HEK293 (cell line): ENCODE data around the gene DISC1.

ENCODE experiments used
- CTCF ChIA-PET: fragments of 350-600 bp; formaldehyde crosslinking; extraction: SDS; loops from one replicate; lab custom pipeline; 2021; ENCODE audit warnings: antibody characterized with exemption; lab: Yijun Ruan, JAX
- POLR2A ChIA-PET: fragments of 300-600 bp; formaldehyde crosslinking; extraction: SDS; loops from one replicate; lab custom pipeline; 2020; ENCODE audit warnings: antibody characterized with exemption, inconsistent platforms; lab: Yijun Ruan, JAX
- H3K27ac ChIP-seq: fragments of 200-500 bp; sonication (Bioruptor generic); 2 replicates; pipeline ENCODE4 v1.5.1; 2014; ENCODE audit warnings: low read depth, low read length, control low read depth, inconsistent platforms; ENCODE audit errors: extremely low read depth
- H3K36me3 ChIP-seq, 2 experiments: fragments of 200-500 bp in 1 of 2; sonication (Bioruptor generic) in 1 of 2; 1 replicate in 1 of 2; 2 replicates in 1 of 2; pipeline ENCODE4 v1.5.1; 2014 to 2017; ENCODE audit warnings: inconsistent platforms in 2 of 2, low read length in 2 of 2; ENCODE audit not compliant: control insufficient read depth in 2 of 2, insufficient read depth in 1 of 2
- H3K4me1 ChIP-seq: fragments of 200-500 bp; sonication (Bioruptor generic); 2 replicates; pipeline ENCODE4 v1.5.1; 2014; ENCODE audit warnings: mild to moderate bottlenecking, low read length, inconsistent platforms; ENCODE audit not compliant: control insufficient read depth, insufficient read depth
- H3K4me3 ChIP-seq: 2 replicates; pipeline ENCODE4 v1.5.1; 2011; ENCODE audit warnings: low read depth, mild to moderate bottlenecking, control low read depth, low read length, moderate library complexity
- H3K9me3 ChIP-seq: fragments of 200-500 bp; sonication (Bioruptor generic); 2 replicates; pipeline ENCODE4 v1.5.1; 2014; ENCODE audit warnings: low read depth, low read length, inconsistent platforms; ENCODE audit not compliant: control insufficient read depth, insufficient read depth
- GLI2 ChIP-seq: fragments of 450-650 bp; formaldehyde crosslinking; IDR thresholded peaks from 2 replicates; pipeline ENCODE4; 2017; ENCODE audit warnings: missing biosample characterization, missing genetic modification characterization, low read depth, borderline replicate concordance
- GLI4 ChIP-seq: fragments of 450-650 bp; formaldehyde crosslinking; IDR thresholded peaks from 2 replicates; pipeline ENCODE4 v1.5.1; 2016; ENCODE audit warnings: missing biosample characterization, missing genetic modification characterization
- KLF17 ChIP-seq: fragments of 450-650 bp; formaldehyde crosslinking; IDR thresholded peaks from 2 replicates; pipeline ENCODE4 v1.5.1; 2016; ENCODE audit warnings: missing biosample characterization, missing genetic modification characterization
- OSR2 ChIP-seq: fragments of 450-650 bp; formaldehyde crosslinking; IDR thresholded peaks from 2 replicates; pipeline ENCODE4 v1.5.1; 2016; ENCODE audit warnings: missing biosample characterization, missing genetic modification characterization
- ZNF16 ChIP-seq: fragments of 450-650 bp; formaldehyde crosslinking; IDR thresholded peaks from 2 replicates; pipeline ENCODE4 v1.5.1; 2016; ENCODE audit warnings: low read depth, missing biosample characterization, missing genetic modification characterization
- ZNF404 ChIP-seq: fragments of 450-650 bp; formaldehyde crosslinking; IDR thresholded peaks from 2 replicates; pipeline ENCODE4 v1.5.1; 2017; ENCODE audit warnings: missing biosample characterization, missing genetic modification characterization
- ZNF518A ChIP-seq: fragments of 450-650 bp; formaldehyde crosslinking; conservative IDR thresholded peaks from 2 replicates; pipeline ENCODE4 v1.5.1; 2016; ENCODE audit warnings: low read depth, missing biosample characterization, missing genetic modification characterization
- ZNF560 ChIP-seq: fragments of 450-650 bp; formaldehyde crosslinking; IDR thresholded peaks from 2 replicates; pipeline ENCODE4 v1.5.1; 2017; ENCODE audit warnings: missing biosample characterization, missing genetic modification characterization, borderline replicate concordance
- ZNF596 ChIP-seq: fragments of 450-650 bp; IDR thresholded peaks from 2 replicates; pipeline ENCODE4 v1.5.0; 2018; ENCODE audit warnings: missing biosample characterization, mild to moderate bottlenecking, missing genetic modification characterization, moderate library complexity
- ZNF626 ChIP-seq: fragments of 450-650 bp; sonication (Bioruptor Pico); formaldehyde crosslinking; IDR thresholded peaks from 2 replicates; pipeline ENCODE4 v1.5.1; 2018; ENCODE audit warnings: missing biosample characterization, missing genetic modification characterization, inconsistent platforms
- ZNF645 ChIP-seq: fragments of 450-650 bp; formaldehyde crosslinking; IDR thresholded peaks from 2 replicates; pipeline ENCODE4; 2016; ENCODE audit warnings: missing biosample characterization, missing genetic modification characterization
- ZNF658 ChIP-seq: fragments of 450-650 bp; formaldehyde crosslinking; IDR thresholded peaks from 2 replicates; pipeline ENCODE4; 2016; ENCODE audit warnings: missing biosample characterization, missing genetic modification characterization
- ZNF792 ChIP-seq: fragments of 450-650 bp; formaldehyde crosslinking; IDR thresholded peaks from 2 replicates; pipeline ENCODE4 v1.5.1; 2016; ENCODE audit warnings: missing biosample characterization, missing genetic modification characterization
- ZSCAN16 ChIP-seq: fragments of 450-650 bp; formaldehyde crosslinking; IDR thresholded peaks from 2 replicates; pipeline ENCODE4 v1.5.1; 2016; ENCODE audit warnings: missing biosample characterization, missing genetic modification characterization
- ZSCAN4 ChIP-seq: fragments of 450-650 bp; formaldehyde crosslinking; IDR thresholded peaks from 2 replicates; pipeline ENCODE4 v1.5.1; 2017; ENCODE audit warnings: missing biosample characterization, missing genetic modification characterization
- TF ChIP-seq, protein P1 (sequence below): fragments of 450-650 bp; formaldehyde crosslinking; IDR thresholded peaks from 2 replicates; pipeline ENCODE4 v1.5.1; 2017; ENCODE audit warnings: missing biosample characterization, missing genetic modification characterization
- TF ChIP-seq, protein P2 (sequence below): fragments of 450-650 bp; formaldehyde crosslinking; IDR thresholded peaks from 2 replicates; pipeline ENCODE4 v1.5.1; 2016; ENCODE audit warnings: missing biosample characterization, missing genetic modification characterization
- TF ChIP-seq, protein P3 (sequence below): fragments of 450-650 bp; formaldehyde crosslinking; IDR thresholded peaks from 2 replicates; pipeline ENCODE4 v1.5.1; 2017; ENCODE audit warnings: missing biosample characterization, mild to moderate bottlenecking, missing genetic modification characterization, moderate library complexity

Gene DISC1

GRCh38 chr1:231642618-231643017, 16.0 kb downstream of the DISC1 start:
- Histone ChIP-seq H3K27ac (no peak overlapping the region), H3K4me1 (no peaks in the 10 kb centered on the region), H3K9me3 (no peaks in the 10 kb centered on the region), H3K36me3 (no peaks in the 10 kb centered on the region), H3K4me3 (no peak overlapping the region)
- CTCF ChIA-PET = interaction anchor here (0.6 to 1.4 kb wide), 4 partner anchors 41 to 384 kb away, joined by 3 to 6 read pairs (median 3); no protein-coding TSS in a partner anchor
- POLR2A ChIA-PET = interaction anchor here (1.2 kb wide), 1 partner anchor 21 kb away, joined by 3 read pairs; no protein-coding TSS in a partner anchor
- TF ChIP-seq ZNF596 (no peak), ZNF404 (tag by site-specific recombination) (no peak), OSR2 (tag by site-specific recombination) (no peak), KLF17 (tag by site-specific recombination) (no peak), ZNF658 (tag by site-specific recombination) (no peak), GLI2 (tag by site-specific recombination) (no peak), ZNF626 (tag by site-specific recombination) (no peak), ZNF560 (tag by site-specific recombination) (no peak), ZSCAN4 (no peak)
- TF ChIP-seq, protein P1, sequence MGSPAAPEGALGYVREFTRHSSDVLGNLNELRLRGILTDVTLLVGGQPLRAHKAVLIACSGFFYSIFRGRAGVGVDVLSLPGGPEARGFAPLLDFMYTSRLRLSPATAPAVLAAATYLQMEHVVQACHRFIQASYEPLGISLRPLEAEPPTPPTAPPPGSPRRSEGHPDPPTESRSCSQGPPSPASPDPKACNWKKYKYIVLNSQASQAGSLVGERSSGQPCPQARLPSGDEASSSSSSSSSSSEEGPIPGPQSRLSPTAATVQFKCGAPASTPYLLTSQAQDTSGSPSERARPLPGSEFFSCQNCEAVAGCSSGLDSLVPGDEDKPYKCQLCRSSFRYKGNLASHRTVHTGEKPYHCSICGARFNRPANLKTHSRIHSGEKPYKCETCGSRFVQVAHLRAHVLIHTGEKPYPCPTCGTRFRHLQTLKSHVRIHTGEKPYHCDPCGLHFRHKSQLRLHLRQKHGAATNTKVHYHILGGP (tag by site-specific recombination) = no peak

GRCh38 chr1:231643071-231643934, 16.7 kb downstream of the DISC1 start:
- no peaks in the 10 kb centered on the region for H3K9me3 ChIP-seq
- ChIA-PET CTCF (interaction anchor here (0.6 to 1.4 kb wide), 6 partner anchors 31 to 842 kb away, joined by 3 to 6 read pairs (median 3); no protein-coding TSS in a partner anchor), POLR2A (interaction anchor here (1.2 to 1.6 kb wide), 2 partner anchors 9 to 21 kb away, joined by 3 read pairs; no protein-coding TSS in a partner anchor)
- no peak overlapping the region for H3K4me3 ChIP-seq
- H3K27ac ChIP-seq = no peak overlapping the region
- H3K4me1 ChIP-seq = no peaks in the 10 kb centered on the region
- H3K36me3 ChIP-seq = no peaks in the 10 kb centered on the region
- TF ChIP-seq GLI4 (tag by site-specific recombination) (no peak), ZSCAN16 (tag by site-specific recombination) (no peak), ZNF645 (tag by site-specific recombination) (no peak), ZNF16 (tag by site-specific recombination) (no peak), ZNF792 (no peak), ZNF518A (tag by site-specific recombination) (no peak)
- TF ChIP-seq, protein P2, sequence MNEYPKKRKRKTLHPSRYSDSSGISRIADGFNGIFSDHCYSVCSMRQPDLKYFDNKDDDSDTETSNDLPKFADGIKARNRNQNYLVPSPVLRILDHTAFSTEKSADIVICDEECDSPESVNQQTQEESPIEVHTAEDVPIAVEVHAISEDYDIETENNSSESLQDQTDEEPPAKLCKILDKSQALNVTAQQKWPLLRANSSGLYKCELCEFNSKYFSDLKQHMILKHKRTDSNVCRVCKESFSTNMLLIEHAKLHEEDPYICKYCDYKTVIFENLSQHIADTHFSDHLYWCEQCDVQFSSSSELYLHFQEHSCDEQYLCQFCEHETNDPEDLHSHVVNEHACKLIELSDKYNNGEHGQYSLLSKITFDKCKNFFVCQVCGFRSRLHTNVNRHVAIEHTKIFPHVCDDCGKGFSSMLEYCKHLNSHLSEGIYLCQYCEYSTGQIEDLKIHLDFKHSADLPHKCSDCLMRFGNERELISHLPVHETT (tag by site-specific recombination) = no peak
- TF ChIP-seq, protein P3, sequence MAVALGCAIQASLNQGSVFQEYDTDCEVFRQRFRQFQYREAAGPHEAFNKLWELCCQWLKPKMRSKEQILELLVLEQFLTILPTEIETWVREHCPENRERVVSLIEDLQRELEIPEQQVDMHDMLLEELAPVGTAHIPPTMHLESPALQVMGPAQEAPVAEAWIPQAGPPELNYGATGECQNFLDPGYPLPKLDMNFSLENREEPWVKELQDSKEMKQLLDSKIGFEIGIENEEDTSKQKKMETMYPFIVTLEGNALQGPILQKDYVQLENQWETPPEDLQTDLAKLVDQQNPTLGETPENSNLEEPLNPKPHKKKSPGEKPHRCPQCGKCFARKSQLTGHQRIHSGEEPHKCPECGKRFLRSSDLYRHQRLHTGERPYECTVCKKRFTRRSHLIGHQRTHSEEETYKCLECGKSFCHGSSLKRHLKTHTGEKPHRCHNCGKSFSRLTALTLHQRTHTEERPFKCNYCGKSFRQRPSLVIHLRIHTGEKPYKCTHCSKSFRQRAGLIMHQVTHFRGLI (tag by site-specific recombination) = no peak
- TF ChIP-seq, protein P1 (tag by site-specific recombination) = no peak
